Loucy (cell line): ENCODE data around the gene NEO1.

Experiments used
- H2AFZ ChIP-seq: fragments of 200-600 bp; sonication (generic); 2 replicates; pipeline ENCODE4 v1.6.0; 2016; ENCODE audit warnings: antibody characterized with exemption, mild to moderate bottlenecking, low read length, moderate library complexity
- H3F3A ChIP-seq: fragments of 200-600 bp; 2 replicates; pipeline ENCODE4 v1.6.0; 2016; ENCODE audit warnings: antibody characterized with exemption, low read depth, mild to moderate bottlenecking
- H3K27me3 ChIP-seq: fragments of 200-600 bp; sonication (generic); 2 replicates; pipeline ENCODE4 v1.6.1; 2014; ENCODE audit warnings: low read length, mild to moderate bottlenecking; ENCODE audit not compliant: insufficient read depth, poor library complexity, severe bottlenecking
- H3K36me3 ChIP-seq: fragments of 200-600 bp; sonication (generic); 2 replicates; pipeline ENCODE4 v1.6.1; 2016; ENCODE audit warnings: low read length; ENCODE audit not compliant: insufficient read depth
- H3K4me1 ChIP-seq: fragments of 200-600 bp; sonication (generic); 2 replicates; pipeline ENCODE4 v1.5.1; 2014; ENCODE audit warnings: low read length, mild to moderate bottlenecking; ENCODE audit not compliant: insufficient read depth, poor library complexity, severe bottlenecking
- H3K4me2 ChIP-seq: fragments of 200-600 bp; sonication (generic); 2 replicates; pipeline ENCODE4 v1.6.0; 2014; ENCODE audit warnings: antibody characterized with exemption, low read length, low read depth, mild to moderate bottlenecking; ENCODE audit not compliant: poor library complexity, severe bottlenecking
- H3K4me3 ChIP-seq: fragments of 200-600 bp; sonication (generic); 2 replicates; pipeline ENCODE4 v1.5.1; 2014; ENCODE audit warnings: low read length, mild to moderate bottlenecking, mixed read lengths; ENCODE audit not compliant: poor library complexity, severe bottlenecking
- H3K79me2 ChIP-seq: fragments of 200-600 bp; sonication (generic); 2 replicates; pipeline ENCODE4 v1.6.1; 2014; ENCODE audit warnings: low read length; ENCODE audit not compliant: insufficient read depth
- H3K9ac ChIP-seq: fragments of 200-600 bp; sonication (generic); 2 replicates; pipeline ENCODE4 v1.6.0; 2014; ENCODE audit warnings: mild to moderate bottlenecking, low read depth, low read length, moderate library complexity; ENCODE audit not compliant: poor library complexity, severe bottlenecking
- H3K9me2 ChIP-seq: fragments of 200-600 bp; sonication (generic); replicated peaks from 2 replicates; pipeline ENCODE4 v1.6.1; 2016; ENCODE audit warnings: low read depth, low read length, mixed read lengths
- H3K9me3 ChIP-seq: fragments of 200-600 bp; sonication (generic); 2 replicates; pipeline ENCODE4 v1.6.1; 2014; ENCODE audit warnings: mild to moderate bottlenecking, antibody characterized with exemption, low read length, low read depth; ENCODE audit not compliant: insufficient read depth
- H4K20me1 ChIP-seq: fragments of 200-600 bp; sonication (generic); 2 replicates; pipeline ENCODE4 v1.6.0; 2014; ENCODE audit warnings: antibody characterized with exemption, low read length, mild to moderate bottlenecking; ENCODE audit not compliant: insufficient read depth, poor library complexity, severe bottlenecking
- CTCF ChIP-seq: fragments of 200-600 bp; sonication (generic); conservative IDR thresholded peaks from 2 replicates; pipeline ENCODE4 v1.5.1; 2014; ENCODE audit warnings: mild to moderate bottlenecking, antibody characterized with exemption, low read length
- EZH2phosphoT487 ChIP-seq: fragments of 200-600 bp; IDR thresholded peaks from 2 replicates; pipeline ENCODE4 v1.6.1; 2018; ENCODE audit warnings: antibody characterized with exemption, mild to moderate bottlenecking, moderate library complexity, borderline replicate concordance

The NEO1 gene

GRCh38 chr15:73075160-73075859, 23.0 kb downstream of the NEO1 start:
- no peaks in the 10 kb centered on the region for H3K79me2 ChIP-seq
- H3K27me3 ChIP-seq, result peaks cover 28% of the 10 kb centered on the region
- H4K20me1 ChIP-seq, result no peaks in the 10 kb centered on the region
- no peaks in the 10 kb centered on the region for H3K36me3 ChIP-seq
- H3K4me3 ChIP-seq, result no peak overlapping the region
- H2AFZ ChIP-seq, result no peak overlapping the region
- H3K9ac ChIP-seq, result no peak overlapping the region
- no peaks in the 10 kb centered on the region for H3K9me3 ChIP-seq
- TF ChIP-seq CTCF (no peak), EZH2phosphoT487 (no peak)
- H3F3A ChIP-seq, result no peaks in the 10 kb centered on the region
- H3K4me2 ChIP-seq, result no peak overlapping the region
- no peaks in the 10 kb centered on the region for H3K4me1 ChIP-seq
- no peaks in the 10 kb centered on the region for H3K9me2 ChIP-seq

- no peaks in the 10 kb centered on the region for H3K79me2 ChIP-seq
- no peaks in the 10 kb centered on the region for H3K9me3 ChIP-seq
- no peaks in the 10 kb centered on the region for H3K4me1 ChIP-seq
- no peaks in the 10 kb centered on the region for H3K9me2 ChIP-seq
- no peak overlapping the region for H3K9ac ChIP-seq
- peaks cover 28% of the 10 kb centered on the region for H3K27me3 ChIP-seq
- no peak overlapping the region for H3K4me2 ChIP-seq
- H4K20me1 ChIP-seq, result no peaks in the 10 kb centered on the region
- TF ChIP-seq CTCF, result no peak
- TF ChIP-seq EZH2phosphoT487, result no peak
- H2AFZ ChIP-seq, result no peak overlapping the region
- no peaks in the 10 kb centered on the region for H3F3A ChIP-seq
- H3K4me3 ChIP-seq, result no peak overlapping the region
- H3K36me3 ChIP-seq, result no peaks in the 10 kb centered on the region
These were observed 26.0 kb downstream of the NEO1 start for GRCh38 chr15:73078291-73078690.

- Histone ChIP-seq H3K4me1 (no peaks in the 10 kb centered on the region), H3F3A (no peaks in the 10 kb centered on the region), H3K79me2 (no peaks in the 10 kb centered on the region), H3K4me3 (no peak overlapping the region), H3K36me3 (no peaks in the 10 kb centered on the region), H3K9me3 (no peaks in the 10 kb centered on the region), H3K9me2 (no peaks in the 10 kb centered on the region), H3K27me3 (peaks cover 26% of the 10 kb centered on the region), H3K4me2 (no peak overlapping the region), H3K9ac (no peak overlapping the region), H2AFZ (no peak overlapping the region), H4K20me1 (no peaks in the 10 kb centered on the region)
- TF ChIP-seq EZH2phosphoT487 (no peak), CTCF (no peak)
These were observed 26.5 kb downstream of the NEO1 start for GRCh38 chr15:73078722-73079121.
